PC-9 (cell line): ENCODE results near the gene LIN7A. TPM values are rescaled to one million over a fixed set of nuclear protein-coding genes. Genes with fewer than 3 reads are reported as not detected.
A peak's percentile ranks its signal among the peaks of the same experiment; 100 is the strongest.

Source experiments
- BruUV-seq: library from RNA; stranded (reverse); fragments of 400-500 nt; replicated peaks from 2 replicates; lab custom pipeline; 2021; lab: Mats Ljungman, UMichigan
- CTCF ChIA-PET: fragments of 300-600 bp; sonication (Branson Sonifier 250); formaldehyde crosslinking; loops from one replicate; lab custom pipeline; 2022; ENCODE audit warnings: antibody characterized with exemption; lab: Charles Lee
- POLR2A ChIA-PET: fragments of 300-600 bp; sonication (Branson Sonifier 250); formaldehyde crosslinking; loops from one replicate; lab custom pipeline; 2022; ENCODE audit warnings: antibody characterized with exemption; ENCODE audit not compliant: unreplicated experiment; lab: Charles Lee
- DNase-seq, 2 experiments: peaks; one replicate each; pipeline versions ENCODE4 v3.0.0 to v3.0.0-alpha.2; 2015 to 2022; ENCODE audit warnings: mixed read lengths in 1 of 2
- H2AFZ ChIP-seq: fragments of 200-600 bp; sonication (generic); 2 replicates; pipeline ENCODE4 v1.8.1; 2017; ENCODE audit warnings: antibody characterized with exemption
- H3F3A ChIP-seq: fragments of 200-600 bp; sonication (generic); 2 replicates; pipeline ENCODE4 v1.8.1; 2017; ENCODE audit warnings: antibody characterized with exemption, mild to moderate bottlenecking, low read depth; ENCODE audit not compliant: insufficient read depth
- H3K27ac ChIP-seq: fragments of 200-600 bp; sonication (generic); 2 replicates; pipeline ENCODE4 v1.6.1; 2016; ENCODE audit warnings: mixed run types
- H3K27me3 ChIP-seq: fragments of 200-600 bp; sonication (generic); 2 replicates; pipeline ENCODE4 v1.6.1; 2016; ENCODE audit warnings: low read depth, mixed run types; ENCODE audit not compliant: insufficient read depth
- H3K36me3 ChIP-seq: fragments of 200-600 bp; sonication (generic); 2 replicates; pipeline ENCODE4 v1.6.1; 2016; ENCODE audit warnings: low read depth, mixed run types
- H3K4me1 ChIP-seq: fragments of 200-600 bp; sonication (generic); replicated peaks from 2 replicates; pipeline ENCODE4 v1.6.1; 2016; ENCODE audit warnings: mixed run types; ENCODE audit not compliant: insufficient read depth
- H3K4me2 ChIP-seq: fragments of 200-600 bp; sonication (generic); 2 replicates; pipeline ENCODE4 v1.6.1; 2017; ENCODE audit warnings: mixed run types
- H3K4me3 ChIP-seq: fragments of 200-600 bp; sonication (generic); 2 replicates; pipeline ENCODE4 v1.6.1; 2016; ENCODE audit warnings: mixed run types
- H3K79me2 ChIP-seq: fragments of 200-600 bp; sonication (generic); 2 replicates; pipeline ENCODE4 v1.6.1; 2017; ENCODE audit warnings: low read depth, mixed run types
- H3K9me2 ChIP-seq: fragments of 200-600 bp; sonication (generic); 2 replicates; pipeline ENCODE4 v1.8.1; 2017; ENCODE audit warnings: mild to moderate bottlenecking; ENCODE audit not compliant: insufficient read depth
- H3K9me3 ChIP-seq: fragments of 200-600 bp; sonication (generic); 2 replicates; pipeline ENCODE4 v1.8.1; 2016; ENCODE audit warnings: low read depth; ENCODE audit not compliant: insufficient read depth
- H4K20me1 ChIP-seq: fragments of 200-600 bp; sonication (generic); 2 replicates; pipeline ENCODE4 v1.8.1; 2017; ENCODE audit not compliant: insufficient read depth
- CTCF ChIP-seq: fragments of 200-600 bp; sonication (generic); conservative IDR thresholded peaks from 2 replicates; pipeline ENCODE4 v1.6.1; 2017; ENCODE audit warnings: mixed run types, antibody characterized with exemption, mild to moderate bottlenecking, moderate library complexity
- EZH2 ChIP-seq: fragments of 200-600 bp; sonication (generic); IDR thresholded peaks from 2 replicates; pipeline ENCODE4 v1.8.0; 2017; ENCODE audit warnings: antibody characterized with exemption, low read depth
- intact Hi-C: fragments of 100-400 bp; cut with micrococcal nuclease; formaldehyde crosslinking; loops from one replicate; pipeline ENCODE4 v1.10.0; 2022; ENCODE audit not compliant: unreplicated experiment
- total RNA-seq: library from RNA; stranded (reverse); gene quantifications from 2 replicates; pipeline ENCODE4 v1.2.3, GENCODE V29; 2021

Gene LIN7A
- total RNA-seq, 1 experiment from 2014 or later: not detected

- Histone ChIP-seq H3K4me1 (no peaks in the 10 kb centered on the region), H3K27me3 (no peaks in the 10 kb centered on the region), H3K27ac (no peak overlapping the region), H3K4me3 (no peak overlapping the region), H4K20me1 (no peaks in the 10 kb centered on the region), H3K79me2 (no peaks in the 10 kb centered on the region), H3K36me3 (no peaks in the 10 kb centered on the region), H3F3A (no peaks in the 10 kb centered on the region), H3K4me2 (no peak overlapping the region), H3K9me3 (no peaks in the 10 kb centered on the region), H2AFZ (0 out of 2 replicates have a peak overlapping the region, but pooled peaks have one; percentile 52), H3K9me2 (no peaks in the 10 kb centered on the region)
- ChIA-PET POLR2A (interaction anchor here (0.6 kb wide), 1 partner anchor 107 kb away, joined by 3 read pairs; no protein-coding TSS in a partner anchor), CTCF (no interaction called here)
- TF ChIP-seq EZH2: no peak
- no peak for TF ChIP-seq CTCF
- BruUV-seq: no TSS peak
- intact Hi-C loops: no loop called here
- DNase-seq: no peak
Measured at GRCh38 chr12:80954857-80955520, 17.3 kb upstream of the LIN7A start.

- ChIA-PET CTCF (no interaction called here), POLR2A (no interaction called here)
- TF ChIP-seq EZH2 (no peak), CTCF (no peak)
- intact Hi-C loops: no loop called here
- Histone ChIP-seq H3K79me2 (no peaks in the 10 kb centered on the region), H3F3A (no peaks in the 10 kb centered on the region), H3K36me3 (no peaks in the 10 kb centered on the region), H3K9me3 (no peaks in the 10 kb centered on the region), H4K20me1 (no peaks in the 10 kb centered on the region), H3K4me2 (no peak overlapping the region), H3K27ac (no peak overlapping the region), H3K9me2 (no peaks in the 10 kb centered on the region), H3K27me3 (no peaks in the 10 kb centered on the region), H3K4me1 (no peaks in the 10 kb centered on the region), H2AFZ (no peak overlapping the region), H3K4me3 (no peak overlapping the region)
- no peak for DNase-seq
- no TSS peak for BruUV-seq
Measured at GRCh38 chr12:80952443-80952842, 14.7 kb upstream of the LIN7A start.

GRCh38 chr12:80946591-80946990 lies 8.9 kb upstream of the LIN7A start:
- no peak overlapping the region for H2AFZ ChIP-seq
- intact Hi-C loops: loop anchor here (5.0 kb wide), 1 partner anchor 534 kb away; no protein-coding TSS in a partner anchor

More at GRCh38 chr12:80946591-80946990, 8.9 kb upstream of the LIN7A start:
- no peaks in the 10 kb centered on the region for H3K27me3 ChIP-seq
- H3K9me2 ChIP-seq: no peaks in the 10 kb centered on the region
- no peaks in the 10 kb centered on the region for H3K9me3 ChIP-seq
- no peaks in the 10 kb centered on the region for H3F3A ChIP-seq
- no peak for TF ChIP-seq EZH2
- TF ChIP-seq CTCF: peak; percentile 46
- no peak for DNase-seq
- no peak overlapping the region for H3K4me2 ChIP-seq
- CTCF ChIA-PET: no interaction called here
- no peaks in the 10 kb centered on the region for H3K79me2 ChIP-seq
- H3K4me3 ChIP-seq: no peak overlapping the region
- H3K36me3 ChIP-seq: no peaks in the 10 kb centered on the region
- BruUV-seq: no TSS peak
- no peaks in the 10 kb centered on the region for H3K4me1 ChIP-seq
- H4K20me1 ChIP-seq: no peaks in the 10 kb centered on the region
- H3K27ac ChIP-seq: no peak overlapping the region
- POLR2A ChIA-PET: no interaction called here
